ENCODE data around the gene CHDH. TPM values are rescaled to one million over a fixed set of nuclear protein-coding genes. Genes with fewer than 3 reads are reported as not detected.

Gene CHDH
- total RNA-seq, 4 donors from 2014 or later = 4.6 to 14.9 (median 9.5) TPM

DNA sequence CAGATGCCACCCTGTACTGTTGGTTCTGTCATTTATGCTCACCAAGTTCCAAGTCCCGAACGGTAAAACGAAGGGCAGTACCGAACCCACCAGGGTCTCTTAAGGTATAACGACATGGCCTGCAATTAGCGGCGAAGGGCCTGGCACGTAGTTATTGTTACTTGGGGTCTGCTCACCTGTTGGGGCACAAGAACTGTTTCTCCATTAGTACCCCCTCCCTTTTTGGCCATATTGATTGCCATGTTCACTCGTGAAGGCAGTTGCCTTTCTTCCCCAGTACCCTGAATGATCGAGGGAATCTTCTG is 584 bp upstream of the CHDH start:
- H3K4me3 ChIP-seq (ENCODE audit: low read depth, poor library complexity, severe bottlenecking) = no peak overlapping the region
- TF ChIP-seq, protein P1, sequence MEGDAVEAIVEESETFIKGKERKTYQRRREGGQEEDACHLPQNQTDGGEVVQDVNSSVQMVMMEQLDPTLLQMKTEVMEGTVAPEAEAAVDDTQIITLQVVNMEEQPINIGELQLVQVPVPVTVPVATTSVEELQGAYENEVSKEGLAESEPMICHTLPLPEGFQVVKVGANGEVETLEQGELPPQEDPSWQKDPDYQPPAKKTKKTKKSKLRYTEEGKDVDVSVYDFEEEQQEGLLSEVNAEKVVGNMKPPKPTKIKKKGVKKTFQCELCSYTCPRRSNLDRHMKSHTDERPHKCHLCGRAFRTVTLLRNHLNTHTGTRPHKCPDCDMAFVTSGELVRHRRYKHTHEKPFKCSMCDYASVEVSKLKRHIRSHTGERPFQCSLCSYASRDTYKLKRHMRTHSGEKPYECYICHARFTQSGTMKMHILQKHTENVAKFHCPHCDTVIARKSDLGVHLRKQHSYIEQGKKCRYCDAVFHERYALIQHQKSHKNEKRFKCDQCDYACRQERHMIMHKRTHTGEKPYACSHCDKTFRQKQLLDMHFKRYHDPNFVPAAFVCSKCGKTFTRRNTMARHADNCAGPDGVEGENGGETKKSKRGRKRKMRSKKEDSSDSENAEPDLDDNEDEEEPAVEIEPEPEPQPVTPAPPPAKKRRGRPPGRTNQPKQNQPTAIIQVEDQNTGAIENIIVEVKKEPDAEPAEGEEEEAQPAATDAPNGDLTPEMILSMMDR (IDR thresholded peaks at IDR 0.05) = no peak
- no peak for TF ChIP-seq POLR2A (IDR thresholded peaks at IDR 0.05)
- DNase-seq (ENCODE audit: low spot score in 2 of 2) = no peak
- intact Hi-C loops (cut with DNase I; ENCODE audit: low total_unique reads) = no loop called here
- 41 to 60% methylated on average over 10 of the region's 10 CpGs for WGBS, 2 donors

GRCh38 chr3:53845881-53846133 is 412 bp downstream of the CHDH start:
- DNase-seq (ENCODE audit: low spot score in 2 of 2) = no peak
- TF ChIP-seq, protein P1 (IDR thresholded peaks at IDR 0.05) = no peak
- no peak for TF ChIP-seq POLR2A (IDR thresholded peaks at IDR 0.05)
- WGBS, 2 donors = 0% methylated on average over 6 to 29 of the region's 34 CpGs
- H3K4me3 ChIP-seq (ENCODE audit: low read depth, poor library complexity, severe bottlenecking) = peak overlapping the region; percentile 58
- intact Hi-C loops (cut with DNase I; ENCODE audit: low total_unique reads) = no loop called here

DNA sequence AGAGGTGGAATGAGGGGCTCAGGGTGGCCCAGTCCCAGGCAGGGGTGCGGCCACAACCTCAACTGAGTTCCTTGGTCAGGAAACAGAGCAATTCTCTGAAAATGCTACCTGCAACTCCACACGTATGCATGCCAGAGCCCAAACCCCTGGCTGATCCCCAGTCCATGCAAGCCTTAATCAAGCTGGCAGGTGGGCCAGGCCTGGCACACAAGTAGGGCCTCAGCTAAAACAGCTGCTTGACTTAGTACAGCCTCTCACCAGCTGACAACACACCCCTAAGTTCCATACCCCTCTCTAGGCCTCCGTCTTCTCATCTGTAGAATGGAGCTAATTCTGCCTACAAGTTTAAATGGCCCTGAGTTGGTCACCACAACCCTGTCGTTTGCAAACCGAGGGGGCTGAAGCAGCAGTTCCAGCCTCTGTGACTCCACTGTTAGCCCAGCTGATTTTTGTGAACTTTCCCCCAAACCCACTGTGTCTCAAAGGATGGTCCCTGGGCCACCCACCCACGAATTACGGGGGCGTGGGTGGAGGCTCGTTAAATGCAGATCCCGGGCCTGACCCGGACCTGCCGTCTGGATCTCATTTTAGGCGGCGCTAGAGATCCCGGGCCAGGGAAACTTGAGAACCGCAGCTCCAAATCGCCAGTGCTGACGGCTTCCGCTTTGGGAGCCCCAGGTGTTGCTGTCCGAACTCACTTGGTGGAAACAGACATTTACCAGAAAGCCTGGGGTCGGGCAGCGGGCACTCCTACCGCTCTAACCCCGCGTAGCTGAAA is 927 bp downstream of the CHDH start:
- DNase-seq (ENCODE audit: low spot score in 2 of 2) = peak in 1 of 2 donors; percentile 87
- peak overlapping the region; percentile 58 for H3K4me3 ChIP-seq (ENCODE audit: low read depth, poor library complexity, severe bottlenecking)
- WGBS, 2 donors = 20 to 34% methylated on average over 15 to 20 of the region's 25 CpGs
- intact Hi-C loops (cut with DNase I; ENCODE audit: low total_unique reads) = no loop called here
- no peak for TF ChIP-seq POLR2A (IDR thresholded peaks at IDR 0.05)
- TF ChIP-seq, protein P1 (IDR thresholded peaks at IDR 0.05) = no peak

DNA sequence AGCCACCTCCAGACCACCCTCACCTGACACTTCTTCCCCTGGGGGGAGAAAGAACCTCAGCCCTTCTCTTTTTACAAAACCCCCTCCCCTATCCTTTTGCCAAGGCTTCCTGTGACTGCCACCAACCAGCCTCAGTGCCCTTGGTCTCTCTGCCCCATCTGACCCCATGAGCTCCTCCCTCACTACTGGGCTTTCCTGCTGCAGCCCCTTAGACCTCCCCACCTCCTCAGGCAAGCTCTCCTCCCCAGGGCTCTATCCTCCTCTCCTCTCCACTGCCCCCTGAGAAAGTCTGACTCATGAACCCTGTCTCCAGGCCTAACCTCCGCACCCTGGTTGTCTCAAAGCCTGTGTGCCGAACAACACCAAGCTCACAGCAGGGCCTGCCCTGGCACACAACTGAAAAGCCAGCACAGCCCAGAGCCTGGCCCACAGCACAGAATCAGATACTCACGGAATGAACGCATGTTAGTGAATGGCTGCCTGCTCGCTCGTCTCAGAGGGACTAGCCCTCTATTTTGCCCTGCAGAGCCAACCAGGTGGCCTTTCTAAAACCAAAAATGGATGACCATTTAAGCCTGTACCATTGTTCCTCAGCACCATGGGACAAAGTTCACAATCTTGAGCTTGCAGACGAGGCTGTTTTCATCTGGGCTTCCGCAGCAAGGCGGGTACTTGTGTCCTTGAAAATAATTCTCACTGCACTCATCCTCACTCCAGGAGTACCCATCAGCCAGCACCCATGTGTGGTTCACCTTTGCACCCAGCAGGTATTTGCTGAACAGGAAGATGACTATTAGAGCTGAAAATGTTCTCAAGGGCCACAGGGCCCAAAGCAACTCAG is 1.7 kb downstream of the CHDH start:
- WGBS, 2 donors = 92 to 95% methylated on average over 7 to 8 of the region's 9 CpGs
- no peak overlapping the region for H3K4me3 ChIP-seq (ENCODE audit: low read depth, poor library complexity, severe bottlenecking)
- intact Hi-C loops (cut with DNase I; ENCODE audit: low total_unique reads) = no loop called here
- DNase-seq (ENCODE audit: low spot score in 2 of 2) = peak in 1 of 2 donors; percentile 79
- TF ChIP-seq POLR2A (IDR thresholded peaks at IDR 0.05) = no peak
- TF ChIP-seq, protein P1 (IDR thresholded peaks at IDR 0.05) = no peak

GRCh38 chr3:53843195-53844177 is 2.7 kb downstream of the CHDH start:
- no peak for TF ChIP-seq POLR2A (IDR thresholded peaks at IDR 0.05)
- TF ChIP-seq, protein P1 (IDR thresholded peaks at IDR 0.05) = no peak
- H3K4me3 ChIP-seq (ENCODE audit: low read depth, poor library complexity, severe bottlenecking) = no peak overlapping the region
- 82 to 84% methylated on average over 10 of the region's 10 CpGs for WGBS, 2 donors
- intact Hi-C loops (cut with DNase I; ENCODE audit: low total_unique reads) = no loop called here
- DNase-seq (ENCODE audit: low spot score in 2 of 2) = peak in 1 of 2 donors; percentile 64
